ENCODE data around the gene TUBA1C. TPM values are rescaled to one million over a fixed set of nuclear protein-coding genes. Genes with fewer than 3 reads are reported as not detected.
"Not testable (repeated sequence)": the region's sequence is repeated elsewhere in the genome, so short reads cannot be mapped to it uniquely, and the experiment has no call there.

Gene TUBA1C
- total and polyA plus RNA-seq, 9 donors = 48.5 to 101 (median 78.5) TPM

DNA sequence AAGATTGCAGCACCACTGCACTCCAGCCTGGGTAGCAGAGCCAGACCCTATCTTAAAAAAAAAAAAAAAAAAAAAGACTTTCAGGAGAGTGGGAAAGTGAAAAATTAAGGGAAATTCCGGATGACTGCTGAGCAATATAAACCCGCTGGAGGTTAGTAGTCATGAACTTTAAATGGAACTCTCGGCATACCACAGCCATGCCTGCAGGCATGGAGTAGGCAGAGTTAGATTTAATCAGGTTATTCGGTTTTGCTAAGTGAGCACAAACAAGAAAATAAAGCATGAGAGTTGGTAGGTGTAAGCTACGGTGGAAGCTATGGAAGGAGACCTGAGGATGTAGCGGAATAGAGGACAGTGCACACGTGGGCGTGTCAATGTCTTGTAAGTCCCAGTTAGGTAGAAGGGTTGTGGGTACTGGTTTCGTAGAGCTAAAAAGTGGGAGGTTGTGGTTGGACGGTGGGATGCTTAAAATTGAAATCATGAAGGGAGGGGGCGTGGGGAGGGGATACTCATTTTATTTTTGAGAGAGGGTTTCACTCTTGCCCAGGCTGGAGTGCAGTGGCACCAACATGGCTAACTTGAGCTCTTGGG lies 11.8 kb upstream of the TUBA1C start:
- whole genome bisulfite sequencing (ENCODE audit: insufficient coverage) = 93% methylated on average over 11 of the region's 11 CpGs
- no peaks in the 10 kb centered on the region for H3K9me3 ChIP-seq (replicated peaks; ENCODE audit: control insufficient read depth, low read depth, low read length)
- H3K4me3 ChIP-seq (ENCODE audit: low read length) = no peak overlapping the region
- H3K36me3 ChIP-seq (ENCODE audit: control insufficient read depth, insufficient read depth, low read length) = no peaks in the 10 kb centered on the region
- no peak for DNase-seq
- no peak overlapping the region for H3K27ac ChIP-seq (ENCODE audit: low read length)
- no peaks in the 10 kb centered on the region for H3K4me1 ChIP-seq (ENCODE audit: control insufficient read depth, insufficient read depth, low read length)
- no peaks in the 10 kb centered on the region for H3K27me3 ChIP-seq (ENCODE audit: control insufficient read depth, insufficient read depth, low read length)

- not testable (repeated sequence) for H3K4me3 ChIP-seq (ENCODE audit: low read length); H3K36me3 ChIP-seq (ENCODE audit: control insufficient read depth, insufficient read depth, low read length); H3K9me3 ChIP-seq (replicated peaks; ENCODE audit: control insufficient read depth, low read depth, low read length); H3K27ac ChIP-seq (ENCODE audit: low read length); H3K27me3 ChIP-seq (ENCODE audit: control insufficient read depth, insufficient read depth, low read length); DNase-seq; H3K4me1 ChIP-seq (ENCODE audit: control insufficient read depth, insufficient read depth, low read length)
- WGBS (ENCODE audit: insufficient coverage) = 100% methylated on average over 7 of the region's 10 CpGs
Measured at GRCh38 chr12:49255456-49255855, 9.4 kb upstream of the TUBA1C start.

- 100% methylated on average over 3 of the region's 11 CpGs for WGBS (ENCODE audit: insufficient coverage)
- DNase-seq = no peak
- Histone ChIP-seq H3K4me3 (ENCODE audit: low read length) (no peak overlapping the region), H3K36me3 (ENCODE audit: control insufficient read depth, insufficient read depth, low read length) (no peaks in the 10 kb centered on the region), H3K9me3 (replicated peaks; ENCODE audit: control insufficient read depth, low read depth, low read length) (no peaks in the 10 kb centered on the region), H3K27ac (ENCODE audit: low read length) (no peak overlapping the region), H3K27me3 (ENCODE audit: control insufficient read depth, insufficient read depth, low read length) (no peaks in the 10 kb centered on the region), H3K4me1 (ENCODE audit: control insufficient read depth, insufficient read depth, low read length) (peaks cover 5% of the 10 kb centered on the region)
Measured at GRCh38 chr12:49255857-49256637, 8.8 kb upstream of the TUBA1C start.

GRCh38 chr12:49257508-49258184 lies 7.2 kb upstream of the TUBA1C start:
- H3K27ac ChIP-seq (ENCODE audit: low read length) = not testable (repeated sequence)

GRCh38 chr12:49259452-49259851 lies 5.4 kb upstream of the TUBA1C start:
- Histone ChIP-seq H3K4me3 (ENCODE audit: low read length) (no peak overlapping the region), H3K9me3 (replicated peaks; ENCODE audit: control insufficient read depth, low read depth, low read length) (no peaks in the 10 kb centered on the region), H3K36me3 (ENCODE audit: control insufficient read depth, insufficient read depth, low read length) (no peaks in the 10 kb centered on the region), H3K27me3 (ENCODE audit: control insufficient read depth, insufficient read depth, low read length) (no peaks in the 10 kb centered on the region), H3K27ac (ENCODE audit: low read length) (no peak overlapping the region), H3K4me1 (ENCODE audit: control insufficient read depth, insufficient read depth, low read length) (peaks cover 5% of the 10 kb centered on the region)
- no peak for DNase-seq
- WGBS (ENCODE audit: insufficient coverage) = no CpG with 5 or more reads among the region's 4 CpGs

More at GRCh38 chr12:49257508-49258184, 7.2 kb upstream of the TUBA1C start:
- DNase-seq; H3K4me1 ChIP-seq (ENCODE audit: control insufficient read depth, insufficient read depth, low read length); H3K9me3 ChIP-seq (replicated peaks; ENCODE audit: control insufficient read depth, low read depth, low read length); H3K4me3 ChIP-seq (ENCODE audit: low read length); H3K27me3 ChIP-seq (ENCODE audit: control insufficient read depth, insufficient read depth, low read length); H3K36me3 ChIP-seq (ENCODE audit: control insufficient read depth, insufficient read depth, low read length): not testable (repeated sequence)
- WGBS (ENCODE audit: insufficient coverage) = 86% methylated on average over 4 of the region's 10 CpGs

DNA sequence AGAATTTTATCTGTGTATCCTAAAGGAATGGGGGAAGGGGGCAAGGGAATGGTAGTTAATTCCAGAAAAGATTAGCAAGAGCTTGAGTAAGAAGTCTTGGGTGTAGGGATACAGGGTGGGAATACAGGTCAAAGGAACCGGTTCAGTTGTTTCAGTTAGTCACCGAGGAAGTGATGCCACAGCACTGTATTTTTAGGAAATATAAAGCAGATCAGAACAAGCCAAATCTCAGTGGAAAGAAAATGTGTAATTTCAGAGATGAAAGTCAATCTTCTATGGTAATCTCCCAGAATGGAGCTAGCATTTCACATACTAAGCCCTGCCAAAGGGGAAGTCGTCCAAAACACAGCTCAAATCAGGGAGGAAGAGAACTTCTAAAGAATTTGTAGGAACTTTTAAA lies 4.7 kb upstream of the TUBA1C start:
- Histone ChIP-seq H3K9me3 (replicated peaks; ENCODE audit: control insufficient read depth, low read depth, low read length) (no peaks in the 10 kb centered on the region), H3K4me1 (ENCODE audit: control insufficient read depth, insufficient read depth, low read length) (peaks cover 6% of the 10 kb centered on the region), H3K27ac (ENCODE audit: low read length) (peak overlapping the region; percentile 62), H3K36me3 (ENCODE audit: control insufficient read depth, insufficient read depth, low read length) (no peaks in the 10 kb centered on the region), H3K27me3 (ENCODE audit: control insufficient read depth, insufficient read depth, low read length) (no peaks in the 10 kb centered on the region), H3K4me3 (ENCODE audit: low read length) (no peak overlapping the region)
- peak; percentile 85 for DNase-seq
- WGBS (ENCODE audit: insufficient coverage) = 29% methylated on average over 1 of the region's 3 CpGs

GRCh38 chr12:49260571-49261363 lies 4.1 kb upstream of the TUBA1C start:
- DNase-seq = peak; percentile 38
- H3K4me1 ChIP-seq (ENCODE audit: control insufficient read depth, insufficient read depth, low read length) = peaks cover 12% of the 10 kb centered on the region
- H3K27ac ChIP-seq (ENCODE audit: low read length) = peak overlapping the region; percentile 62
- 60% methylated on average over 9 of the region's 11 CpGs for WGBS (ENCODE audit: insufficient coverage)
- H3K36me3 ChIP-seq (ENCODE audit: control insufficient read depth, insufficient read depth, low read length) = no peaks in the 10 kb centered on the region
- no peak overlapping the region for H3K4me3 ChIP-seq (ENCODE audit: low read length)
- H3K27me3 ChIP-seq (ENCODE audit: control insufficient read depth, insufficient read depth, low read length) = no peaks in the 10 kb centered on the region
- no peaks in the 10 kb centered on the region for H3K9me3 ChIP-seq (replicated peaks; ENCODE audit: control insufficient read depth, low read depth, low read length)

GRCh38 chr12:49261721-49262120 lies 3.2 kb upstream of the TUBA1C start:
- no peak for DNase-seq
- Histone ChIP-seq H3K36me3 (ENCODE audit: control insufficient read depth, insufficient read depth, low read length) (no peaks in the 10 kb centered on the region), H3K4me1 (ENCODE audit: control insufficient read depth, insufficient read depth, low read length) (peaks cover 14% of the 10 kb centered on the region), H3K27ac (ENCODE audit: low read length) (no peak overlapping the region), H3K9me3 (replicated peaks; ENCODE audit: control insufficient read depth, low read depth, low read length) (no peaks in the 10 kb centered on the region), H3K27me3 (ENCODE audit: control insufficient read depth, insufficient read depth, low read length) (no peaks in the 10 kb centered on the region), H3K4me3 (ENCODE audit: low read length) (no peak overlapping the region)
- WGBS (ENCODE audit: insufficient coverage) = no CpG with 5 or more reads among the region's 2 CpGs

DNA sequence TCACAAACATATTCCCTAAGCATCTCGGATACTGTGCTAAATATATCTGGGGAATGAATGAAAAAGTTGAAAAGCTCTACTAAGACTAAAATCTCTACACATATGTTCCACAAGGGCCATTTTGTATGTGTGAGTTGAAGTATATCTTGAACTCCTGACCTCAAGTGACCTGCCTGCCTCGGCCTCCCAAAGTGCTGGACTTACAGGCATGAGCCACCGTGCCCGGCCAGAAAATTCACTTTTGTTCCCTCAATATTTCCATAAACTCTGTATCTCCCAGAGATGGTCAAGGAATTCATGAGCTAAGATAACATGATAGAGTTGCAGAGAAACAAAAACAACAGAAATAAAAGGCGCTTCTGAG lies 1.5 kb upstream of the TUBA1C start:
- H3K27ac ChIP-seq (ENCODE audit: low read length) = no peak overlapping the region
- no peaks in the 10 kb centered on the region for H3K9me3 ChIP-seq (replicated peaks; ENCODE audit: control insufficient read depth, low read depth, low read length)
- no CpG with 5 or more reads among the region's 5 CpGs for WGBS (ENCODE audit: insufficient coverage)
- no peaks in the 10 kb centered on the region for H3K36me3 ChIP-seq (ENCODE audit: control insufficient read depth, insufficient read depth, low read length)
- H3K27me3 ChIP-seq (ENCODE audit: control insufficient read depth, insufficient read depth, low read length) = no peaks in the 10 kb centered on the region
- DNase-seq = no peak
- peaks cover 14% of the 10 kb centered on the region for H3K4me1 ChIP-seq (ENCODE audit: control insufficient read depth, insufficient read depth, low read length)
- no peak overlapping the region for H3K4me3 ChIP-seq (ENCODE audit: low read length)

DNA sequence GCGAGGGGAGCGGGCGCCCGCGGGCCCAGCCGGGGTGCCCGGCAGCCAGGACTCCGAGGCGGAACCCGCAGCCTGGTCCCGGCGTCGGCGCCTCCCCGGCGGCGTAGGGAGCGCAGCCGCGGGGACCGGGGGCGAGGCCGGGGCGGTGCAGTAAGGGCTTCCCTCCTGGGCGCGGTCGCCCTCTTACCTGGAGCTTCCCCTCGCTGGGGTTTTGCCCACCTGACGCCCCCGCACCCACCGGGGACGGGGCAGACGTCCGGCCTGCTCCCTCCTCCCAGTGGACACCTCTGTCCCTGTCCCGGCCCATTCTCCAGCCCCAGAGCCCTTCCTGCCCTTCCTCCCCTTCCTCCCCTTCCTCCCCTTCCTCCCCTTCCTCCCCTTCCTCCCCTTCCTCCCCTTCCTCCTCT lies 413 bp upstream of the TUBA1C start:
- H3K4me3 ChIP-seq (ENCODE audit: low read length) = peak overlapping the region; percentile 90
- under 1% methylated on average over 35 of the region's 35 CpGs for WGBS (ENCODE audit: insufficient coverage)
- peaks cover 6% of the 10 kb centered on the region for H3K36me3 ChIP-seq (ENCODE audit: control insufficient read depth, insufficient read depth, low read length)
- H3K4me1 ChIP-seq (ENCODE audit: control insufficient read depth, insufficient read depth, low read length) = peaks cover 14% of the 10 kb centered on the region
- DNase-seq = no peak
- peak overlapping the region; percentile 72 for H3K27ac ChIP-seq (ENCODE audit: low read length)
- H3K9me3 ChIP-seq (replicated peaks; ENCODE audit: control insufficient read depth, low read depth, low read length) = no peaks in the 10 kb centered on the region
- no peaks in the 10 kb centered on the region for H3K27me3 ChIP-seq (ENCODE audit: control insufficient read depth, insufficient read depth, low read length)

All from muscle of leg (tissue), 11 donors.